Astrocyte of the cerebellum (primary cell): ENCODE measurements around the gene CLSTN2.

Source experiments
- DNase-seq: peaks from one replicate; pipeline ENCODE4 v3.0.0-alpha.2; 2011; ENCODE audit warnings: low read depth
- H3K4me3 ChIP-seq: 2 replicates; pipeline ENCODE4 v1.5.1; 2011; ENCODE audit warnings: mild to moderate bottlenecking, low read depth, low read length, moderate library complexity
- CTCF ChIP-seq: IDR thresholded peaks from 2 replicates; pipeline ENCODE4 v1.5.1; 2012; ENCODE audit warnings: low read length, low read depth, moderate library complexity, mild to moderate bottlenecking; ENCODE audit errors: missing control alignments
- in situ Hi-C: cut with HindIII; loops from 2 replicates; pipeline ENCODE4 v1.10.0; 2017; ENCODE audit warnings: low sequenced_read_pairs

Gene CLSTN2

GRCh38 chr3:139935016-139935865 lies at the start of gene CLSTN2:
Gene CLSTN2 (plus strand): TSS chr3:139935185.
- in situ Hi-C loops, result no loop called here
- no peak for DNase-seq
- TF ChIP-seq CTCF, result no peak
- H3K4me3 ChIP-seq, result peak within 1 kb of the TSS; percentile 50

GRCh38 chr3:139887431-139887830 lies 47.6 kb upstream of the CLSTN2 start:
- in situ Hi-C loops, result no loop called here
- no peak overlapping the region for H3K4me3 ChIP-seq
- no peak for TF ChIP-seq CTCF
- DNase-seq, result no peak

GRCh38 chr3:139888561-139889140 lies 46.3 kb upstream of the CLSTN2 start:
- H3K4me3 ChIP-seq, result no peak overlapping the region

GRCh38 chr3:139893267-139893962 lies 41.6 kb upstream of the CLSTN2 start:
- H3K4me3 ChIP-seq, result no peak overlapping the region
- TF ChIP-seq CTCF, result no peak
- in situ Hi-C loops, result no loop called here
- DNase-seq, result no peak

More at GRCh38 chr3:139888561-139889140, 46.3 kb upstream of the CLSTN2 start:
- TF ChIP-seq CTCF, result no peak
- DNase-seq, result no peak
- in situ Hi-C loops, result no loop called here

- in situ Hi-C loops, result no loop called here
- TF ChIP-seq CTCF, result no peak
- DNase-seq, result no peak
- no peak overlapping the region for H3K4me3 ChIP-seq
These were observed 40.9 kb upstream of the CLSTN2 start for GRCh38 chr3:139893963-139894642.

DNA sequence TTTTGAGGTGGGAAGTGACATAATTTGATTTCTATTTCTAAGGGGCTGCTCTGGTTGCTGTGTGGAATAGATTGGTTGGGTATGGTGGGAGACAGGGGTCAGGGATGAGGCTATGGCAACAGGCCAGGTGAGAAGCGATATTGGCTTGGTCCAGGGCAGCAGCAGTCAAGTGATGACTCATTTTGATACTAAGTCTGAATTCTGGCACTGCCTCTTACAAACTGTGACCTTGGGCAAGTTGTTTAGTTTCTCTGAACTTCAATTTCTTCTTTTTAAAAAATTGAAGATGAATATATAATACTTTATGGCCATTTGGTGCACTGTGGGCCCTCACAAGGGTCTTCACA lies 40.4 kb upstream of the CLSTN2 start:
- no peak overlapping the region for H3K4me3 ChIP-seq
- in situ Hi-C loops, result no loop called here
- DNase-seq, result no peak
- TF ChIP-seq CTCF, result no peak
